ENCODE measurements around the gene CHCHD5. TPM values are rescaled to one million over a fixed set of nuclear protein-coding genes. Genes with fewer than 3 reads are reported as not detected.

CHCHD5 gene
- total and polyA plus RNA-seq, 2 experiments from 2014 or later: 34.9 to 74.4 TPM

- Histone ChIP-seq H3K36me3 (no peaks in the 10 kb centered on the region), H3K27ac (peak overlapping the region; percentile 34), H3K4me3 (no peak overlapping the region), H3K4me1 (ENCODE audit: low read depth) (peaks cover 9% of the 10 kb centered on the region), H3K9me3 (ENCODE audit: low read depth) (no peaks in the 10 kb centered on the region), H3K27me3 (no peaks in the 10 kb centered on the region)
- no peak for DNase-seq (ENCODE audit: low read depth in 1 of 2, low spot score in 1 of 2)
- no peak for TF ChIP-seq CTCF (IDR thresholded peaks at IDR 0.05; ENCODE audit: low read depth, low read length)
These were observed 49.9 kb downstream of the CHCHD5 start for GRCh38 chr2:112634153-112634873.

GRCh38 chr2:112634874-112635157 is 50.4 kb downstream of the CHCHD5 start:
- Histone ChIP-seq H3K27me3 (no peaks in the 10 kb centered on the region), H3K9me3 (ENCODE audit: low read depth) (no peaks in the 10 kb centered on the region), H3K4me3 (no peak overlapping the region), H3K36me3 (no peaks in the 10 kb centered on the region), H3K4me1 (ENCODE audit: low read depth) (peaks cover 9% of the 10 kb centered on the region), H3K27ac (no peak overlapping the region)
- TF ChIP-seq CTCF (IDR thresholded peaks at IDR 0.05; ENCODE audit: low read depth, low read length): no peak
- DNase-seq (ENCODE audit: low read depth in 1 of 2, low spot score in 1 of 2): no peak

- no peak overlapping the region for H3K4me3 ChIP-seq
- DNase-seq (ENCODE audit: low read depth in 1 of 2, low spot score in 1 of 2): no peak
- H3K36me3 ChIP-seq: no peaks in the 10 kb centered on the region
- no peaks in the 10 kb centered on the region for H3K27me3 ChIP-seq
- TF ChIP-seq CTCF (IDR thresholded peaks at IDR 0.05; ENCODE audit: low read depth, low read length): no peak
- no peak overlapping the region for H3K27ac ChIP-seq
- H3K4me1 ChIP-seq (ENCODE audit: low read depth): no peaks in the 10 kb centered on the region
- H3K9me3 ChIP-seq (ENCODE audit: low read depth): no peaks in the 10 kb centered on the region
These were observed 52.3 kb downstream of the CHCHD5 start for GRCh38 chr2:112636605-112637288.

- no peaks in the 10 kb centered on the region for H3K4me1 ChIP-seq (ENCODE audit: low read depth)
- no peak for TF ChIP-seq CTCF (IDR thresholded peaks at IDR 0.05; ENCODE audit: low read depth, low read length)
- H3K27ac ChIP-seq: no peak overlapping the region
- H3K36me3 ChIP-seq: no peaks in the 10 kb centered on the region
- H3K27me3 ChIP-seq: no peaks in the 10 kb centered on the region
- H3K4me3 ChIP-seq: no peak overlapping the region
- H3K9me3 ChIP-seq (ENCODE audit: low read depth): no peaks in the 10 kb centered on the region
- no peak for DNase-seq (ENCODE audit: low read depth in 1 of 2, low spot score in 1 of 2)
These were observed 52.9 kb downstream of the CHCHD5 start for GRCh38 chr2:112637289-112637660.

Other genes with a start within 250 kb of the CHCHD5 start
- 8.4 and 17.0 TPM in 2 replicates for gene RGPD8, start 151.0 kb upstream of the CHCHD5 start, total RNA-seq
- 3.9 and 4.2 TPM in 2 replicates for gene RGPD8, start 151.0 kb upstream of the CHCHD5 start, polyA plus RNA-seq
- 21.8 and 29.7 TPM in 2 replicates for gene TTL, start 102.5 kb upstream of the CHCHD5 start, total RNA-seq
- gene TTL, start 102.5 kb upstream of the CHCHD5 start, polyA plus RNA-seq: 26.3 and 32.6 TPM in 2 replicates
- 7.8 and 12.6 TPM in 2 replicates for gene POLR1B, start 42.1 kb upstream of the CHCHD5 start, total RNA-seq
- 8.4 and 9.9 TPM in 2 replicates for gene POLR1B, start 42.1 kb upstream of the CHCHD5 start, polyA plus RNA-seq
- gene SLC20A1, start 61.3 kb downstream of the CHCHD5 start, total RNA-seq: 10.0 and 11.4 TPM in 2 replicates
- 21.7 and 22.9 TPM in 2 replicates for gene SLC20A1, start 61.3 kb downstream of the CHCHD5 start, polyA plus RNA-seq
- gene NT5DC4, start 136.4 kb downstream of the CHCHD5 start, total RNA-seq: not detected in 2 replicates
- gene NT5DC4, start 136.4 kb downstream of the CHCHD5 start, polyA plus RNA-seq: not detected in 2 replicates
- gene CKAP2L, start 180.0 kb downstream of the CHCHD5 start, total RNA-seq: 1.7 and 13.7 TPM in 2 replicates
- 4.0 and 20.9 TPM in 2 replicates for gene CKAP2L, start 180.0 kb downstream of the CHCHD5 start, polyA plus RNA-seq
- gene IL1A, start 199.9 kb downstream of the CHCHD5 start, total RNA-seq: not detected in 2 replicates
- gene IL1A, start 199.9 kb downstream of the CHCHD5 start, polyA plus RNA-seq: not detected in 2 replicates